Hematopoietic multipotent progenitor cell (in vitro differentiated cells): ENCODE data around the gene MTCL3.

ENCODE experiments used
- DNase-seq, 3 donors: peaks; one replicate each; pipeline ENCODE4 v3.0.0-alpha.2; 2011 to 2015; ENCODE audit warnings: low read depth in 2 of 3, low spot score in 2 of 3

The MTCL3 gene

GRCh38 chr6:127518710-127519468 lies at the start of gene MTCL3:
Gene MTCL3 (minus strand): TSS chr6:127519335.
- DNase-seq = no peak

GRCh38 chr6:127567476-127567875 lies 48.3 kb upstream of the MTCL3 start:
- no peak for DNase-seq

- no peak for DNase-seq
These were observed 47.5 kb upstream of the MTCL3 start for GRCh38 chr6:127566651-127567050.

- no peak for DNase-seq
These were observed 47.0 kb upstream of the MTCL3 start for GRCh38 chr6:127566119-127566518.

- no peak for DNase-seq
These were observed 45.6 kb upstream of the MTCL3 start for GRCh38 chr6:127564761-127565160.

- DNase-seq = no peak
These were observed 42.5 kb upstream of the MTCL3 start for GRCh38 chr6:127561660-127562059.

- no peak for DNase-seq
These were observed 35.4 kb upstream of the MTCL3 start for GRCh38 chr6:127554435-127555006.

GRCh38 chr6:127550403-127550802 lies 31.3 kb upstream of the MTCL3 start:
- DNase-seq = no peak

GRCh38 chr6:127547904-127548649 lies 28.9 kb upstream of the MTCL3 start:
- DNase-seq = no peak

- peak in 1 of 3 donors; percentile 6 for DNase-seq
These were observed 28.1 kb upstream of the MTCL3 start for GRCh38 chr6:127547215-127547614.

- peak in 1 of 3 donors; percentile 57 for DNase-seq
These were observed 20.1 kb upstream of the MTCL3 start for GRCh38 chr6:127539272-127539671.

- no peak for DNase-seq
These were observed 19.7 kb upstream of the MTCL3 start for GRCh38 chr6:127538750-127539264.

GRCh38 chr6:127533736-127534135 lies 14.6 kb upstream of the MTCL3 start:
- no peak for DNase-seq

GRCh38 chr6:127533011-127533410 lies 13.9 kb upstream of the MTCL3 start:
- DNase-seq = no peak

GRCh38 chr6:127522714-127523113 lies 3.6 kb upstream of the MTCL3 start:
- no peak for DNase-seq

GRCh38 chr6:127520066-127520465 lies 931 bp upstream of the MTCL3 start:
- DNase-seq = peak in 1 of 3 donors; percentile 53

- DNase-seq = no peak
These were observed 292 bp upstream of the MTCL3 start for GRCh38 chr6:127519469-127519785.

- DNase-seq = no peak
These were observed 885 bp downstream of the MTCL3 start for GRCh38 chr6:127518191-127518709.

- DNase-seq = no peak
These were observed 1.4 kb downstream of the MTCL3 start for GRCh38 chr6:127517693-127518092.

- DNase-seq = peak; percentile 29 to 48 (median 31)
These were observed 2.4 kb downstream of the MTCL3 start for GRCh38 chr6:127516662-127517273.
